GM18520 (cell line): Measurements from ENCODE around the gene CCNB2.
"Not testable (repeated sequence)": the region's sequence is repeated elsewhere in the genome, so short reads cannot be mapped to it uniquely, and the experiment has no call there.

Source experiments
- ATAC-seq: cut with Tn5 transposase; IDR thresholded peaks from one replicate; pipeline ENCODE4 v1.9.1; 2021; ENCODE audit not compliant: unreplicated experiment

CCNB2 gene

GRCh38 chr15:59133929-59134427 is 29.0 kb downstream of the CCNB2 start:
- no peak for ATAC-seq

GRCh38 chr15:59137566-59137965 is 32.6 kb downstream of the CCNB2 start:
- no peak for ATAC-seq

GRCh38 chr15:59138243-59138642 is 33.3 kb downstream of the CCNB2 start:
- ATAC-seq, result peak; percentile 52

- ATAC-seq, result no peak
Observed at GRCh38 chr15:59140422-59141226, 35.7 kb downstream of the CCNB2 start.

- ATAC-seq, result no peak
Observed at GRCh38 chr15:59143281-59143680, 38.3 kb downstream of the CCNB2 start.

GRCh38 chr15:59144594-59144993 is 39.6 kb downstream of the CCNB2 start:
- not testable (repeated sequence) for ATAC-seq

- ATAC-seq, result no peak
Observed at GRCh38 chr15:59147666-59148065, 42.7 kb downstream of the CCNB2 start.

GRCh38 chr15:59148153-59148833 is 43.3 kb downstream of the CCNB2 start:
- ATAC-seq, result no peak

- ATAC-seq, result no peak
Observed at GRCh38 chr15:59150185-59150584, 45.2 kb downstream of the CCNB2 start.

GRCh38 chr15:59152694-59153450 is 47.9 kb downstream of the CCNB2 start:
- no peak for ATAC-seq

GRCh38 chr15:59153466-59153865 is 48.5 kb downstream of the CCNB2 start:
- no peak for ATAC-seq

GRCh38 chr15:59154243-59154642 is 49.3 kb downstream of the CCNB2 start:
- ATAC-seq, result no peak

- no peak for ATAC-seq
Observed at GRCh38 chr15:59155431-59155830, 50.5 kb downstream of the CCNB2 start.

GRCh38 chr15:59157396-59157795 is 52.5 kb downstream of the CCNB2 start:
- ATAC-seq, result no peak

- ATAC-seq, result no peak
Observed at GRCh38 chr15:59157840-59158700, 53.1 kb downstream of the CCNB2 start.

- no peak for ATAC-seq
Observed at GRCh38 chr15:59158701-59159034, 53.7 kb downstream of the CCNB2 start.

GRCh38 chr15:59159210-59159609 is 54.3 kb downstream of the CCNB2 start:
- no peak for ATAC-seq

- no peak for ATAC-seq
Observed at GRCh38 chr15:59160880-59161593, 56.1 kb downstream of the CCNB2 start.

GRCh38 chr15:59162080-59162479 is 57.1 kb downstream of the CCNB2 start:
- ATAC-seq, result not testable (repeated sequence)

GRCh38 chr15:59165726-59166125 is 60.8 kb downstream of the CCNB2 start:
- ATAC-seq, result no peak
